GM12801 (cell line): ENCODE data around the gene TCL1A.

Experiments used
- CTCF ChIP-seq: IDR thresholded peaks from one replicate; pipeline ENCODE4 v1.5.1; 2011; ENCODE audit warnings: control low read depth; ENCODE audit not compliant: insufficient read length; ENCODE audit errors: extremely low read depth

The TCL1A gene

GRCh38 chr14:95713596-95714371 is at the start of gene TCL1A:
TSS of gene TCL1A (minus strand) at chr14:95714125. CDS start at chr14:95714066, 59 bp downstream.
- no peak for TF ChIP-seq CTCF

- TF ChIP-seq CTCF, result no peak
These were observed 47.5 kb upstream of the TCL1A start for GRCh38 chr14:95761436-95761835.

- TF ChIP-seq CTCF, result no peak
These were observed 46.7 kb upstream of the TCL1A start for GRCh38 chr14:95760596-95760995.

- no peak for TF ChIP-seq CTCF
These were observed 46.0 kb upstream of the TCL1A start for GRCh38 chr14:95759941-95760340.

GRCh38 chr14:95758331-95758730 is 44.4 kb upstream of the TCL1A start:
- no peak for TF ChIP-seq CTCF

GRCh38 chr14:95756751-95757150 is 42.8 kb upstream of the TCL1A start:
- no peak for TF ChIP-seq CTCF

GRCh38 chr14:95756127-95756526 is 42.2 kb upstream of the TCL1A start:
- TF ChIP-seq CTCF, result no peak
